ENCODE measurements around the gene TUBA3C.

- TF ChIP-seq CTCF (IDR thresholded peaks at IDR 0.05) (no peak), POLR2AphosphoS5 (IDR thresholded peaks at IDR 0.05) (no peak), POLR2A (IDR thresholded peaks at IDR 0.05) (no peak)
Measured at GRCh38 chr13:19182536-19182935, 912 bp upstream of the TUBA3C start.
